Activated CD4-positive, alpha-beta T cell treated with anti-CD3 and anti-CD28 coated beads, Interleukin-2, amount 50 U/mL, for 16 hours (primary cell): ENCODE results near the gene FAM151B.
"Not testable (repeated sequence)": the region's sequence is repeated elsewhere in the genome, so short reads cannot be mapped to it uniquely, and the experiment has no call there.

Source experiments
- DNase-seq: peaks from one replicate; pipeline ENCODE4 v3.0.0-alpha.2; 2020

FAM151B gene

DNA sequence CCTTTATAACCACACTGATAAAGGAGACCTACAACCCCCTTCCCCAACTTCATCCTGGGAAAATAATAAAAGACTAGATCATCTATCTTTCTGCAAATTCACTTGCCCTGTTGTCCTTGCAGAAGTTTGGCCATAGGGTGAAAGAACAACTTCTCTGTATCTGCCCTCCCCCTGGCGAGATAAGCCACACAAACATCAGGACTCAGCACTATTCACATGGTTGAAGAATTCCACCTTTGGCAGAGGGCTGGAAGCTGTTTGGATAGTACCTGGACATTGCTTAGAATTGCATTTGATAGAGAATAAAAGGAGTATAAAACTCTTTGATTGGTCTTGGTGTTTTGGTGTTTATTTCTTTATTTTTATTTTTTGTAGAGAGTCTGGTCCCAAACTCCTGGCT is 16.9 kb downstream of the FAM151B start:
- no peak for DNase-seq

DNA sequence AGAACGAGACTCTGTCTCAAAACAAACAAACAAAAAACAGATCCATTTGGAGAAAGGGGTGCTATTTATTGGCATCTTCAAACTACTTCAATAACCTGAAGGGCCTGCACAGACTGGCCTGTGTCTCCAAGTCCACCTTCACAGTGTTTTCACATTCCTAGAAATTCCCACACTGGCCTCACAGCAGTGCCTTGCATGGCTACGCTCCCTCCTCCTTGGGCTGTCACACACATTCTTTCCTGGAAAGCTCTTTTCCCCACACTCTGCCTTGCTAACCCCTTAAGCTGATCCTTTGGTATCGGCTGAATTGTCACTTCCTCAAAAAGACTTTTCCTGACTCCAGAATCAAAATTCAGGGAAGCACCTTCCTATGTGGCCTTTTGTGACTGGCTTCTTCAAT is 19.8 kb downstream of the FAM151B start:
- no peak for DNase-seq

GRCh38 chr5:80508844-80509243 is 20.9 kb downstream of the FAM151B start:
- DNase-seq, result no peak

GRCh38 chr5:80509362-80509761 is 21.5 kb downstream of the FAM151B start:
- DNase-seq, result no peak

DNA sequence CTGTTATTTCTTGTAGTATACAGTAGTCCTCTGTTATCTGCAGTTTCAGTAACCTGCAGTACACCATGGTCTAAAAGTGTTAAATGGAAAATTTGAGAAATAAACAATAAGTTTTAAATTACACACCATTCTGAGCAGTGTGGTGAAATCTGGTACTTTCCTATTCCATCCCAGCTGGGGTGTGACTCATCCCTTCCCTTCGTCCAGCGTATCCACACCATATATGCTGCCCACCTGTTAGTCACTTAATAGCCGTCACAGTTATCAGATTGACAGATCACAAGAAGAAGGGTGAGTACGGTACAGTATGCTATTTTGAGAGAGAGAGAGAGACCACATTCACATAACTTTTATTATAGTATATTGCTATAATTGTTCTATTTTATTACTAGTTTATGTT is 28.9 kb downstream of the FAM151B start:
- DNase-seq, result peak; percentile 41

DNA sequence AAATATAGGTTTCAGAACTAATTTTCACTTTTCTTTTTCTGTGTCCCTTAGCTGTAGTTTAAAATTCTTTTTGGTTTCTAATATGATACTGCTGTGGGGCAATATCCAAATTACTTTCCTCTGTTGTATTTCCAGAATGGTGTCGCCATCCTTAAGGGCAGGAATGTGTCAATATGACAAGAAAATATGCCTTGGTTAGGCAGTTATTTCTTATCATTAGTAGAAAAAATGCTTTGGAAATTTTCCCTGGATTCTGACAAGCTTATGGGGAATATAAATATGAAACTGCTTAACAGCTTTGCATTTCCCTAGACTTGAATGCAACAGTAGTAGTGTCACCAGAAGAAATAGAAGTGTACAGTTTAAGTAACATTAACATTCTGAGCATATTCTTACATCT is 52.8 kb downstream of the FAM151B start:
- no peak for DNase-seq

DNA sequence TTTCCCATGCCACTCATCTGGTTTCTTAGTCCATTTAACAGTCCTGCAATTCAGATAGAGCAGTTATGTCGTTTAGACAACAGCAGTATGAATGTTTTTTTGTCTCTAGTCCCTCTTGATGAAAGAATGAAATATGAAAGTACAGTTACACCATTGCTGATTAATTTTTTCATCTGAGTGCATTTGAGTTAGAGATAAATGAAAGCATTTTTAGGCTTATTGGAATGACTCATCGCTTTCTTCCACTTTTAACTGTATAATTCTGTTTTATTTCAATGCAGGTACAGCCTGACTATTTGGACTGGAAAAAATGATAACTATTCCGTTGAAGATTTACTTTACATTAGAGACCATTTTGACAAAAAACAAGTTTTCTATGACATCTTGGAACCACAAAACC is 53.5 kb downstream of the FAM151B start:
- peak; percentile 33 for DNase-seq

DNA sequence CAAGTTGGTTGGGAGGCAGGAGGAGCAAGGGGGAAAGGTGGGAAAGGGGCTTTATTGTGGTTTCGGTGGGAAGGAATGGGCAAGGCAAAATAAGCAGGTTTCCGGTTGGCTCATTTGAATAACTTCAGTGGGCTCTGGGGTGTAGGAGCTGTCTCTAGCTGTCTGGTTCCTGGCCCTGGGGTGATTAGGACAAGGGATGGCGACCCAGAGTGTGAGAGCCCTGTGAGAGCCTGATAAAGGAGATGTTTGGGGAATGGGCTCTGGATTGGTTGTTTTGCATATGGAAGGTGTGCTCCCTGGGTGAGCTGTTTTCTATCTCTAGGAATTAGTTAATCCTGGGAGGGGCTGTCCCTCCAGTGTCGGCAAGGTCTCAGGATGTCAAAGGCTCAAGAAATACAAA is 66.7 kb downstream of the FAM151B start:
- DNase-seq, result no peak

GRCh38 chr5:80555099-80555498 is 67.2 kb downstream of the FAM151B start:
- DNase-seq, result no peak

GRCh38 chr5:80559244-80559643 is 71.3 kb downstream of the FAM151B start:
- no peak for DNase-seq

DNA sequence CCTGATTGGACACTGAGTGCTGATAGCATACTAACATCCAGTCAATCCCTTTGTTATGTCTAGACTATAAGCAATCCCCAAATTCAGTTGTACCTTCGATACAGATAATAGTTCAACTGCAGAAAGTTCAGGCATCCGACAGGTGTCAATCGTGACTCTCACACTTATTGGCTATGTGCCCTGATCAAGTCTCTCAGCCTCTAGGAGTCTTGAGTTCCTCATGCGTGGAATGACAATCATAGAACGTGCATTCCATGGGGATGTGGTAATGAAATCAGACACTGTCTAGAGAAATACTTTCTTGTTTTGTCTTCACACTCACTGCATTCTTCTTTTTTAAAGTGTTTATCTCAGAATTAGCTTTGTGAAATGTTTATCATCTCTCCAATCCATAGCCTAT is 77.4 kb downstream of the FAM151B start:
- no peak for DNase-seq

- DNase-seq, result no peak
These were observed 78.9 kb downstream of the FAM151B start for GRCh38 chr5:80566711-80567259.

- DNase-seq, result no peak
These were observed 80.4 kb downstream of the FAM151B start for GRCh38 chr5:80568251-80568650.

- no peak for DNase-seq
These were observed 81.4 kb downstream of the FAM151B start for GRCh38 chr5:80569086-80569960.

DNA sequence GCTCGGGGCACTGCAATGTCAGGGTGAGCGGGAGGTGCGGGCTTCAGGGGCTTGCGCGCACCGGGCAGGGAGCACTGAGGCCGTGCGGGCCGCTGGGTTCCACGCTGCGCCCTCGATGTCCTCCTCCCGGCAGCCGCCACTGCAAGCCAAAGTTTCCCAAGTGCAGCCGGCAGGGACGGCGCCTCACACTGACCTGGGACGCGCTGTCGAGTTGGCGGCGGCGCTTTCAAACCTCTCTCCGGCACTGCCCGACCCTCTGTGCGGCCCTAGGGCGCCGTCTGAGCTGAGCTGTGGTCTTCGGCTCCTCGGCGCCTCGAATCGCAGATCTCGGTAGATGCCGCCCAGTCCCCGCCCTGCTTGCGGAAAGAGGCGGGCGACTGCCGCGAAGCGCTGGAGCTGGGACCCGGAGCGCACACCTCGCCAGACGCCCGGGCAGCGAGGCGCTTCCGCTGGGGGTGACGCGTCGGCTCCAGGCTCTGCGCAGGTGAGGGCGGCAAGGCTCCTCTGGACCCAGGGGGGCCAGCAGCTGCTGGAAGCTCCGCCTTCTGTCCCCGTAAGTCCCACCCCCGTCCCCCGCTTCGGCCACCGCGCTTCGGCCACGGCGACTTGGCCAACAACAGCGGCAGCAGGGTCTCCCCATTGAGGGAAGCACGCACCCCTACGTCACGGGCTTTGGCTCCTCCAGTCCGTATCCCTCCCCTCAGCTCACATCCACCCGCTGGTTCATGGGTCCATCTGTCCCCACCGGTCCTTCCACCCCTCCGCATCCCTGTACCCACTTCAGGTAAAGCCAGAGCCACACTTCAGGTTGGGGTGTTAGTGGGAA is 82.3 kb downstream of the FAM151B start, which contains the start of gene ANKRD34B:
TSS of gene ANKRD34B (minus strand) at position 320 of the 826 bp plus-strand sequence. CDS start 10,261 bp downstream, outside the sequence.
- peak; percentile 45 for DNase-seq

- no peak for DNase-seq
These were observed 85.2 kb downstream of the FAM151B start for GRCh38 chr5:80573062-80573461.

DNA sequence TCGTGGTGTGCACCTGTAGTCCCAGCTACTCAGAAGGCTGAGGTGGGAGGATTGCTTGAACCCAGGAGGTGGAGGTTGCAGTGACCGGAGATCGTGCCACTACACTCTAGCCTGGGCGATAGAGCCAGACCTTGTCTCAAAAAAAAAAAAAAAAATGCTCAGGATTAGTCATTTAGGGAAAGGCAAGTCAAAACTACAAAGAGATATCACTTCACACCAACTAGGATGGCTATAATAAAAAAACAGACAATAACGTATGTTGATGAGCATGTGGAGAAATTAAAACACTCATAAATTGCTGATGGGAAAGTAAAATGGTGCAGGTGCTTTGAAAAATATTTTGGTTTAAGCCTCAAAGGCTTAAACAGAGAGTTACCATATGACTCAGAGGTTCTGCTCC is 88.5 kb downstream of the FAM151B start:
- peak; percentile 35 for DNase-seq

GRCh38 chr5:80577707-80578106 is 89.8 kb downstream of the FAM151B start:
- DNase-seq, result no peak

GRCh38 chr5:80579050-80579449 is 91.2 kb downstream of the FAM151B start:
- DNase-seq, result no peak

GRCh38 chr5:80580291-80580690 is 92.4 kb downstream of the FAM151B start:
- not testable (repeated sequence) for DNase-seq

DNA sequence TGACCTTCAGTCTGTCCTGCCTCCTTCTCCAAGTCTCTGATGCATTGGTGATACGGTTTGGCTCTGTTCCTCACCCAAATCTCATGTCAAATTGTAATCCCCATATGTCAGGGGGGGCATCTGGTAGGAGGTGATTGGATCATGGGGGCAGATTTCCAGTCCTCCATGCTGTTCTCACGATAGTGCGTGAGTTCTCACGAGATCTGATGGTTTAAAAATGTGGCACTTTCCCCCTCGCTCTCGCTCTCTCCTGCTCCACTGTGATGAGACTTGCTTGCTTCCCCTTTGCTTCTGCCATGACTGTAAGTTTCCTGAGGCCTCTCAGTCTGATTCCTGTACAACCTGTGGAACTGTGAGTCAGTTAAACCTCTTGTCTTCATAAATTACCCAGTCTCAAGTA is 96.9 kb downstream of the FAM151B start:
- no peak for DNase-seq

GRCh38 chr5:80588858-80589540 is 101.1 kb downstream of the FAM151B start:
- no peak for DNase-seq

GRCh38 chr5:80590766-80591165 is 102.9 kb downstream of the FAM151B start:
- DNase-seq, result no peak
